ENCODE data around the gene ARHGAP24. TPM values are rescaled to one million over a fixed set of nuclear protein-coding genes. Genes with fewer than 3 reads are reported as not detected.

The ARHGAP24 gene
- total RNA-seq, 1 experiment from 2014 or later, result 2.6 TPM

GRCh38 chr4:85738721-85739120 lies 263.8 kb downstream of the ARHGAP24 start:
- DNase-seq (ENCODE audit: low spot score), result no peak

DNA sequence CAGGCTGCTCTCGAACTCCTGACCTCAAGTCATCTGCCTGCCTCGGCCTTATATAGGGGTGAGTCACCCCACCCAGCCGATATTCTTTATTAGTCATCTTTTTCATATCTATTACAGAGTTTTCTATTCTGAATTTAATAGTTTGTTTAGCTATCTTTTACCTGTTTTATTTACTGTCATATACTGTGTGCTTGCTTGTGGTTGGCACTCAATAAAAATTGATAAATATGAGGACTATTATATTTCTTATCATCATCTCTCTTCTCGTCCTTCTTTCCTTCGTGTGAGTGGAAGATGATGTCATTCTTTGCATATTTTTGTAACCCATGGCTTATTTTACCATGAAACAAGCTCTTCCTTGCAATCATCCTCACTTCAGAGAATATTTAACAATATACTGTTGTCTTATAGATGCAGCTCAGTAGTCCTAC lies 265.5 kb downstream of the ARHGAP24 start:
- DNase-seq (ENCODE audit: low spot score), result no peak

GRCh38 chr4:85741381-85741780 lies 266.4 kb downstream of the ARHGAP24 start:
- no peak for DNase-seq (ENCODE audit: low spot score)

DNA sequence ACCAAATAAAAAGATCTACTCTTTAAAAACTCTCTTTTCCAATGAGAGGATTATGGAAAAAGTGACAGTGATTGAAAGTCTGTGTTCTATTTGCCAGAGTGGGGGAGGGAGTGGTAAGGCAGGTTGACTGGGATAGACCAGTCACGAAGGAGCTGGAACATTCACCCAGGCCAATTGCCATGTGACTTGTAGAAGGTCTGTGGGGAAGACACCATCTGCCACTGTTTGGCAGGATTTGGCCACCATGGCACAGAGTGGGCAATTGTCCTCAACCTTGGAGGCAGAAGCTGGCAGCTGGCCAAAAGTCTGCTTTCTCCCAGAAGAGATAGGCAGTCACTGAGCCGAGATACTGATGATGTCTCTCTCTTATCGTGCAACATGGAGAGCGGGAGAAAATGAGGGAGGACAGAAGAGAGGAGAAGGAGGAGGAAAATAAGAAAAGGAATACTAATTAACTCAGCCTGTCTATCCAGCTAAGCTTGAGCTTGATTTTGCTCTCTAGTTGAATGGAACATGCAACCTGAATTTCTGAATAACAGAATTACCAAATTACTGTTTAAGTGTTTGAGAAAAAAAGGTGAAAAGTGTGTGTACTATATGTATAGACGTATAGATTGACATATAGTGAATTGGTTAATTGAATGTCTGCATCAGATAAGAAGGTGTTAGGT lies 267.1 kb downstream of the ARHGAP24 start:
- no peak for DNase-seq (ENCODE audit: low spot score)

- peak; percentile 52 for DNase-seq (ENCODE audit: low spot score)
These were observed 270.0 kb downstream of the ARHGAP24 start for GRCh38 chr4:85744950-85745349.

DNA sequence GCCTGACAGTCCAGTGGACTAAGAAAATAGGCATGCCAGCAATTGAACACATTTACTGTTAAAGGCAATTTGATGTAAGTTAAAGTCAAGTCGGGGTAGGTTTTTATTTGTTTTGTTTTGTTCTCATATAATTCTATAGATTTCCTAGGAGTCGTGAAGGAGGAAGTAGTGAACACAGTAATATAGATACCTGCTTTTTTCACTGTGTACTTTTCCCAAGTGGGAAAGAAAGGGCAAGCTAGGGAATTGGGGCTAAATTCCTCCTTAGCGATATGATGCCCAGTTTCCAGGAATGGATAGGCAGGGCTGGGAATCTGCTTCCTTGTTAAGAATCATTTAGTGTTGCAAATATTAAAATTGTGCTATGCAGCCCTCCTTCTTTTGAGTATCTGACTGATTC lies 271.0 kb downstream of the ARHGAP24 start:
- no peak for DNase-seq (ENCODE audit: low spot score)

- DNase-seq (ENCODE audit: low spot score), result peak; percentile 57
These were observed 273.0 kb downstream of the ARHGAP24 start for GRCh38 chr4:85747882-85748491.

DNA sequence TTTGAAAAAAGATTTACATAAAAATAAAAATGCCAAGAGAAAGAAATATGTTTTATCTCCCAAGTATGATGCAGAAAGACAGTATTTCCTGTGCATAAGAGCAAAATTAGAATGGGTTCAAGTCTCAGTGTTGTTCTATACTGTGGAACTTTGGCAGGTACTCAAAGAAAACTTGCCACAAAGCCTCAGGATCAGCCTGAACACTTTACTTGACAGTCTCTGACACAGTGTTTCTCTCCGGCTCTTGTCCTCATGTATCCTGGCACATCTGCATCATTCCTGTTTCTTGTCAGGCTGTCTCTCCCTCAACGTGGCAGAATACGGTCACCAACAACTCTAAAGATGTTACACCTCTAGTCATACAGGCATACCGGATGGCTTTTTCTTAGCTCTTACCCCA lies 273.7 kb downstream of the ARHGAP24 start:
- DNase-seq (ENCODE audit: low spot score), result no peak

DNA sequence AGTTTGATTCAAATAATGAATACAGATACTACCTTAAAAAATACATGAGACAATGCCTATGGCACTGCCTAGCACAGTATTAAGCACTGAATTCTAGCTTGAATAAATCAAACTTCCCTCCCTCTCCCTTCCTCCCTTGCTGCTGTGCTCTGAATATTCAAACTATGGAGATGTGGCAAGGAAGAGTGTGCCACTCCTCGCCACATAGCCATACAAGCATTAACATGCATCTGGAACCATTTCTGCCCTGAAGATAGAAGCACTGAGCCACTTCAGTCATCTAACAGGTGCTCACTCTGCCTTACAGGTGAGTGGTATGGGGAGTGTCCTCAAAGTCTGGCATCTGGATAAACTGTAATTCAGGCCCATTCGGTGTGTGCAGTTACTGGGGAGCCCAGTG lies 276.9 kb downstream of the ARHGAP24 start:
- DNase-seq (ENCODE audit: low spot score), result no peak

GRCh38 chr4:85755285-85755684 lies 280.3 kb downstream of the ARHGAP24 start:
- DNase-seq (ENCODE audit: low spot score), result no peak

GRCh38 chr4:85756938-85757337 lies 282.0 kb downstream of the ARHGAP24 start:
- DNase-seq (ENCODE audit: low spot score), result peak; percentile 35

- DNase-seq (ENCODE audit: low spot score), result no peak
These were observed 284.4 kb downstream of the ARHGAP24 start for GRCh38 chr4:85759388-85759787.

GRCh38 chr4:85760511-85760910 lies 285.6 kb downstream of the ARHGAP24 start:
- no peak for DNase-seq (ENCODE audit: low spot score)

DNA sequence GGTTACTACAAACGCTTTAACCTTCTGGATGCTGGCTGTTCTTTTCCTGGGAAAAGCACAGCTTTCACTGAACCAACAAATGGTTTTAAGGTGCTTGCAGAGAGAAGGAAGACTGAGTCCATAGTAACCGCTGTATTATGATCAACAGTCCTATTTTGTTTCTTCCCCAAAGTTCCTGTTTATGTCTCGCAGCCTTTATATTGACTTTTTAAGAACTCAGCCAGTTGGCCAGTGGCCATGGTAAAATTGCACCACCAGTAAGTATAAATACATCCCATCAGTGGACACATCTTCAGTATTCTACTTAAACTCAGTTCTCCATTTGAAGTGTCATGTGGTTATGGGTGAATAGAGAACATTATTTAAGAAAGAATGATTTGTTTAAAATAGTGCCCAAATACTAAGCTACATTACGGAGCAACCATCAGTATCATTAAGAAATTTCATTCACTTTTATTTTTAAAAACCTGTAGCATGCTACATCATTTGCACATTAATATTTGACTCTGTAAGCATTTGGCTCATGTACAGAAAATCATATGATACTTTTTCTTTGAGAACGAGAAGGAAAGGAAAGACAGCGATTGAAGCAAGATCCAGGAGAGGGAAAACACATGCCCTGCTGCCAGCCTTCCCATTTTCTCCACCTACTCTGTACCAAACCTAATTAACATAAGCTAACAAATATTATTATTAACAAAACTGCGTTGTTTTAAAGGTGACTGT lies 287.0 kb downstream of the ARHGAP24 start:
- no peak for DNase-seq (ENCODE audit: low spot score)

- peak; percentile 49 for DNase-seq (ENCODE audit: low spot score)
These were observed 287.6 kb downstream of the ARHGAP24 start for GRCh38 chr4:85762529-85762871.

DNA sequence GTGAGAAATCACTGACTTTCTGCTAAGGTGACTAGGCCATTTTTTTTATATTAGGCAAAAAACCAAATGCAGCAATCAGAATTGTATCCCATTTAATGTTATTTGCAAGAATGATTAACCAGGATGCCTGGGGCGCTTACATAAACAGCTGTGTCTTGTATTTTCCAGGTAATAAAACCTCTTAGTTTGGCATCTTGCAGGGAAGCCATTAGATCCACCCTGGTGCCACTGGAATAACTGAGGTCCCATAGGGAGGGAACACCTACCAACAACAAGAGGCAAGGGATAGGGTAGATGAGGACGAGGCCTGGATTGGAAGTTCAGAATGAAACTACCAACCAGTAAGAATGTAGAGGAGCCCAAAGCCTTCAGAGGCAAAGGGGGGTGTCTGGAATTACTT lies 288.3 kb downstream of the ARHGAP24 start:
- DNase-seq (ENCODE audit: low spot score), result no peak

GRCh38 chr4:85767649-85768048 lies 292.7 kb downstream of the ARHGAP24 start:
- no peak for DNase-seq (ENCODE audit: low spot score)

- no peak for DNase-seq (ENCODE audit: low spot score)
These were observed 294.1 kb downstream of the ARHGAP24 start for GRCh38 chr4:85769009-85769408.

GRCh38 chr4:85772470-85772869 lies 297.5 kb downstream of the ARHGAP24 start:
- DNase-seq (ENCODE audit: low spot score), result no peak

DNA sequence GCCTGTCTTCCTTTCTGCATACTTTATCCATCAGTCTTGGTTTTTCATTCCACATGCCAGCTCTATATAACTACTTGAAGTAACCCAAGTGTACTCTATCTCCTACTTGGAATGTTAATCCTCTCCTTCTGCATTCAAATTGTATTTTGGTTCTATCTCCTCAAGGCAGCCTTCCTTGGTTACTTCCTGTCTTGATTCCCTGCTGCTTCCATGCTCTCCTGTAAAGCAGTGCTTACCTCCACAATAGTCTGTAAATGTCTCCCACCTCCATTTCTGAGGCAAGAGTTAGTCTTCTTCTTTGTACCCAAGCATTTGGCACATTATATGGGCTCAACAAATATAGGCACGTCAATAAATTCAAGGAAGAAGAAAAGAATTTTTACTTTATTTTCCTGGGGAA lies 298.4 kb downstream of the ARHGAP24 start:
- DNase-seq (ENCODE audit: low spot score), result no peak

DNA sequence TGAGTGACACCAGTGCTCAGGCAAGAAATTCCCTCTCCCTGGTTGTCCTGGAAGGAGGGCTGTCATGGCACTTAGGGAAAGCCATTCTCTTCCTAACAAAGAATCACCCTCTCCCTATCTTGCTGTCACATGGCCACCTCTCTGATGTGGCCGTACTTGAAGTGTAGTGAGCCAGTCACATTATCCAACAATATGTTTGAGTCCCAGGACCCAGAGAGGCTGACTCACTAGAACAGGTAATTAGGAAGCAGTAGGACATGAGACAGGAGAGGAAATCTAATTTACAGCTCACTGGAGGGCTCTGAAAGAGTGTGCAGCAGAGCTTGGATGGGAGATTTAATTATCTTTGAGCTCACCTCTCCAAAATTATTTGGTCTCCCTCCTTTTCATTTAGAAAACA lies 299.1 kb downstream of the ARHGAP24 start:
- DNase-seq (ENCODE audit: low spot score), result no peak

DNA sequence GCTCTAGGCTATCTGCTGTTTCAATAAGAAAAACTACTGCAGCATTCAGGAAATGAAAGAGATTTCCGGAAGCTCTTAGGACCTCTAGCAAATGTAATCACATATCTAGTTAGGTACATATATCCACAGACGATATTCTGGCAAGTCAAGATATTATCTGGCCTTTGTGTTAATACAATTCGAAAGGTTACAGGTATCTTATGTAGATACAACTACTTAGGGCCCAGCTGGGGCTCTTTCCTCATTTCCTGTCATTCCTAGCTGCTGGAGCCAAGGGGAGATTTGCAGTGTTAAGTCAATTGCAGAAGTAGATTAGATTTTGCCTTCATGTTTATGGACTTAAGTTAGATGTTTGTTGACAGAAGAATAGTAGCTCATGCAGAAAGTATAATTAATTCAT lies 299.5 kb downstream of the ARHGAP24 start:
- DNase-seq (ENCODE audit: low spot score), result no peak

GRCh38 chr4:85776096-85776495 lies 301.1 kb downstream of the ARHGAP24 start:
- DNase-seq (ENCODE audit: low spot score), result no peak
